A673 (cell line): ENCODE results near the gene GTPBP2. TPM values are rescaled to one million over a fixed set of nuclear protein-coding genes. Genes with fewer than 3 reads are reported as not detected.
A peak's percentile ranks its signal among the peaks of the same experiment; 100 is the strongest.
"Not testable (repeated sequence)": the region's sequence is repeated elsewhere in the genome, so short reads cannot be mapped to it uniquely, and the experiment has no call there.

Experiments used
- BruUV-seq: library from RNA; stranded (reverse); fragments of 400-500 nt; replicated peaks from 2 replicates; lab custom pipeline; 2021; lab: Mats Ljungman, UMichigan
- CTCF ChIA-PET: fragments of 300-600 bp; sonication (Branson Sonifier 250); formaldehyde crosslinking; loops from one replicate; lab custom pipeline; 2022; ENCODE audit warnings: antibody characterized with exemption; lab: Charles Lee
- POLR2A ChIA-PET: fragments of 300-600 bp; sonication (Branson Sonifier 250); formaldehyde crosslinking; loops from one replicate; lab custom pipeline; 2022; ENCODE audit warnings: antibody characterized with exemption; ENCODE audit not compliant: low non-redundant PET; lab: Charles Lee
- DNase-seq: peaks from one replicate; pipeline ENCODE4 v3.0.0-alpha.2; 2015; ENCODE audit warnings: low spot score
- H3K27ac ChIP-seq: fragments of 200-600 bp; sonication (generic); 2 replicates; pipeline ENCODE4 v1.5.1; 2016; ENCODE audit warnings: mixed run types, low read depth, mild to moderate bottlenecking, mixed read lengths, antibody characterized with exemption, low read length; ENCODE audit not compliant: poor library complexity, severe bottlenecking
- H3K27me3 ChIP-seq: fragments of 200-600 bp; sonication (generic); replicated peaks from 2 replicates; pipeline ENCODE4 v1.6.1; 2017; ENCODE audit warnings: mixed run types, low read depth, mild to moderate bottlenecking, mixed read lengths, antibody characterized with exemption, low read length; ENCODE audit not compliant: insufficient read depth, poor library complexity
- H3K36me3 ChIP-seq: fragments of 200-600 bp; sonication (generic); 2 replicates; pipeline ENCODE4 v1.6.1; 2016; ENCODE audit warnings: mixed run types, mild to moderate bottlenecking, mixed read lengths, antibody characterized with exemption, low read length; ENCODE audit not compliant: insufficient read depth, poor library complexity, severe bottlenecking
- H3K4me1 ChIP-seq: fragments of 200-600 bp; sonication (generic); 2 replicates; pipeline ENCODE4 v1.6.1; 2017; ENCODE audit warnings: mixed run types, mild to moderate bottlenecking, mixed read lengths, antibody characterized with exemption, low read length; ENCODE audit not compliant: insufficient read depth, poor library complexity, severe bottlenecking
- H3K4me3 ChIP-seq: fragments of 200-600 bp; sonication (generic); 2 replicates; pipeline ENCODE4 v1.5.1; 2016; ENCODE audit warnings: low read depth, mixed run types, mild to moderate bottlenecking, mixed read lengths, low read length; ENCODE audit not compliant: poor library complexity, severe bottlenecking
- H3K9me3 ChIP-seq: fragments of 200-600 bp; sonication (generic); 2 replicates; pipeline ENCODE4 v1.6.1; 2016; ENCODE audit warnings: mixed run types, low read depth, mild to moderate bottlenecking, mixed read lengths, antibody characterized with exemption, low read length; ENCODE audit not compliant: poor library complexity, severe bottlenecking
- CTCF ChIP-seq: fragments of 300-800, 200-600 bp; sonication (generic); conservative IDR thresholded peaks from 2 replicates; pipeline ENCODE4 v1.5.1; 2017; ENCODE audit warnings: low read depth, mild to moderate bottlenecking, antibody characterized with exemption, low read length, moderate library complexity, mixed read lengths
- EZH2 ChIP-seq: fragments of 200-600 bp; sonication (generic); IDR thresholded peaks from 2 replicates; pipeline ENCODE4 v1.6.1; 2017; ENCODE audit warnings: borderline replicate concordance, low read depth, mild to moderate bottlenecking, mixed read lengths, antibody characterized with exemption, low read length; ENCODE audit not compliant: poor library complexity, severe bottlenecking
- intact Hi-C: fragments of 100-400 bp; cut with micrococcal nuclease; formaldehyde crosslinking; loops from one replicate; pipeline ENCODE4 v1.10.0; 2022; ENCODE audit not compliant: unreplicated experiment
- total RNA-seq: library from RNA; stranded (reverse); gene quantifications from 2 replicates; pipeline ENCODE4 v1.2.3, GENCODE V29; 2021

GTPBP2 gene
- total RNA-seq, 1 experiment from 2014 or later = 59.4 TPM

GRCh38 chr6:43636308-43636659 lies 7.2 kb upstream of the GTPBP2 start:
- POLR2A ChIA-PET = no interaction called here
- DNase-seq = no peak
- intact Hi-C loops = no loop called here

GRCh38 chr6:43635387-43636307 lies 6.6 kb upstream of the GTPBP2 start, which contains the start of gene MAD2L1BP:
Gene MAD2L1BP, plus strand, starts transcription at chr6:43635840. Its CDS starts 36 bp downstream, at chr6:43635876.
- peak; percentile 93 for DNase-seq
- peaks cover 41% of the 10 kb centered on the region for H3K4me1 ChIP-seq
- H3K4me3 ChIP-seq = peak within 1 kb of the TSS; percentile 98
- H3K27ac ChIP-seq = peak within 1 kb of the TSS; percentile 89
- H3K36me3 ChIP-seq = peaks cover 36% of the 10 kb centered on the region
- TF ChIP-seq EZH2 = no peak
- no peak for TF ChIP-seq CTCF
- CTCF ChIA-PET = no interaction called here
- H3K27me3 ChIP-seq = no peaks in the 10 kb centered on the region
- no peaks in the 10 kb centered on the region for H3K9me3 ChIP-seq
- no TSS peak for BruUV-seq
- POLR2A ChIA-PET = interaction anchor here (0.5 kb wide), 1 partner anchor 397 kb away, joined by 7 read pairs; no protein-coding TSS in a partner anchor
- intact Hi-C loops = no loop called here

More at GRCh38 chr6:43636308-43636659, 7.2 kb upstream of the GTPBP2 start:
- CTCF ChIA-PET = no interaction called here
- no peaks in the 10 kb centered on the region for H3K27me3 ChIP-seq
- H3K4me1 ChIP-seq = peaks cover 39% of the 10 kb centered on the region
- peak overlapping the region; percentile 98 for H3K4me3 ChIP-seq
- H3K9me3 ChIP-seq = no peaks in the 10 kb centered on the region
- no peak for TF ChIP-seq EZH2
- no peak for TF ChIP-seq CTCF
- H3K36me3 ChIP-seq = peaks cover 43% of the 10 kb centered on the region
- peak overlapping the region; percentile 89 for H3K27ac ChIP-seq
- BruUV-seq = no TSS peak

- no peak for DNase-seq
- H3K27ac ChIP-seq = peak overlapping the region; percentile 89
- intact Hi-C loops = no loop called here
Observed at GRCh38 chr6:43634702-43635303, 5.7 kb upstream of the GTPBP2 start.

GRCh38 chr6:43633002-43633401 lies 3.9 kb upstream of the GTPBP2 start:
- DNase-seq, H3K4me3 ChIP-seq, H3K27me3 ChIP-seq, intact Hi-C loops, H3K27ac ChIP-seq, POLR2A ChIA-PET, H3K9me3 ChIP-seq, BruUV-seq, CTCF ChIA-PET: not testable (repeated sequence)
- H3K4me1 ChIP-seq = peaks cover 28% of the 10 kb centered on the region
- H3K36me3 ChIP-seq = peaks cover 10% of the 10 kb centered on the region

More at GRCh38 chr6:43634702-43635303, 5.7 kb upstream of the GTPBP2 start:
- Histone ChIP-seq H3K4me1 (peaks cover 38% of the 10 kb centered on the region), H3K4me3 (no peak overlapping the region), H3K27me3 (no peaks in the 10 kb centered on the region), H3K36me3 (peaks cover 28% of the 10 kb centered on the region), H3K9me3 (no peaks in the 10 kb centered on the region)
- POLR2A ChIA-PET = interaction anchor here (0.5 kb wide), 1 partner anchor 396 kb away, joined by 7 read pairs; no protein-coding TSS in a partner anchor
- BruUV-seq = no TSS peak
- CTCF ChIA-PET = no interaction called here
- no peak for TF ChIP-seq EZH2
- no peak for TF ChIP-seq CTCF
